GM21526 (cell line): ENCODE results near the gene GPNMB.
A peak's percentile ranks its signal among the peaks of the same experiment; 100 is the strongest.

Experiments used
- ATAC-seq: cut with Tn5 transposase; IDR thresholded peaks from one replicate; pipeline ENCODE4 v1.9.1; 2021; ENCODE audit warnings: moderate library complexity; ENCODE audit not compliant: unreplicated experiment, low FRiP score

The GPNMB gene

GRCh38 chr7:23267357-23267756 lies 20.8 kb downstream of the GPNMB start:
- no peak for ATAC-seq

- ATAC-seq: no peak
These were observed 21.6 kb downstream of the GPNMB start for GRCh38 chr7:23268167-23268566.

DNA sequence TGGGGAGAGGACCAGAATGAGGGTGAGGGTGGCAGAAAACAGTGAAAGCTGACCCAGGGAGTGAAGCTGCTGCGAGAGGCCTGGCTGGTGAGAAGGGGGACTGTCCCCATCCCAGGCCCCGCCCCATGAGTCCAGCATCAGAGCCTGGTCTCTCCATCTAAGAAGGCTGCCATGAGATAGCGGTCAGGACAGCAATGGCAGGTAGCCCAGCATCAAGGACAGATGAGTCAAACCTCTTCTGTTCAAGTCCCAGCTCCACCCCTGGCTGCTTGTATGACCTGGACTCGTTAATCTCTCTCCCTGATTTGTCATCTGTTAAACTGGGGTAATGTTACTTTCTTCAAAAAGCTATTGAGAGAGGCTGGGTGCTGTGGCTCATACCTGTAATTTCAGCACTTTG lies 22.2 kb downstream of the GPNMB start:
- no peak for ATAC-seq

- no peak for ATAC-seq
These were observed 25.7 kb downstream of the GPNMB start for GRCh38 chr7:23272275-23272674.

- peak; percentile 98 for ATAC-seq
These were observed 26.6 kb downstream of the GPNMB start for GRCh38 chr7:23273141-23273599.

- no peak for ATAC-seq
These were observed 29.3 kb downstream of the GPNMB start for GRCh38 chr7:23275912-23276311.

DNA sequence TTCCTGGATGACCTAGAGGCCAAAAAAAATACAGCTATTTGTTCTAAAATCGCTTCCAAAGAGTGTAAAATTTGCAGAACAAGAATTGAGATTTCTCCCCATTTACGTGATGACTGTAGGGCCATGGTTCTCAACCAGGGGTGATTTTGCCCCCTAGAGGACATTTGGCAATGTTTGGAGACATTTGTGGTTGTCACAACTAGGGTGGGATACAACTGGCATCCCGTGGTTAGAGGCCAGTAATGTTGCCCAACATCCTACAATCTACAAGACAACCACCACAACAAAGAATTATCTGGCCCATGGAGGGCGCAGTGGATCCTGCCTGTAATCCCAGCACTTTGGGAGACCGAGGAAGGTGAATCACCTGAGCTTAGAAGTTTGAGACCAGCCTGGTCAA lies 29.8 kb downstream of the GPNMB start:
- ATAC-seq: no peak

DNA sequence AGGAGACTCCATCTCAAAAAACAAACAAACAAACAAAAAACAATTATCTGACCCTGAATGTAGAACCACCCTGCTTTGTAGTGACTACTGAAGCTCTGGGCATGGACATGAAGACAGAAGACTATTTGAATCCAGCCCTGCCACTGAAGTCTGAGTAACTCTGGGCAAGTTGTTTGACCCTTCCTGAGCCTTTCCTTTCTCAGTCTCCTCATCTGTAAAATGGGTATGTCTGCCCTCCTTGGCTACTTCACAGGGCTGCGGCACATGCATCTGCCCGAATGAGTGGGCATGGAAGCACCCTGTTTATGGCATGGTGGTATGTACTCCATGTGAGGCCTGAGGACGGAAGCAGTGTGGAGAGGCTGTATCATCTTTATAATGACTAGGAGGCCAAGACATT lies 30.4 kb downstream of the GPNMB start:
- no peak for ATAC-seq

DNA sequence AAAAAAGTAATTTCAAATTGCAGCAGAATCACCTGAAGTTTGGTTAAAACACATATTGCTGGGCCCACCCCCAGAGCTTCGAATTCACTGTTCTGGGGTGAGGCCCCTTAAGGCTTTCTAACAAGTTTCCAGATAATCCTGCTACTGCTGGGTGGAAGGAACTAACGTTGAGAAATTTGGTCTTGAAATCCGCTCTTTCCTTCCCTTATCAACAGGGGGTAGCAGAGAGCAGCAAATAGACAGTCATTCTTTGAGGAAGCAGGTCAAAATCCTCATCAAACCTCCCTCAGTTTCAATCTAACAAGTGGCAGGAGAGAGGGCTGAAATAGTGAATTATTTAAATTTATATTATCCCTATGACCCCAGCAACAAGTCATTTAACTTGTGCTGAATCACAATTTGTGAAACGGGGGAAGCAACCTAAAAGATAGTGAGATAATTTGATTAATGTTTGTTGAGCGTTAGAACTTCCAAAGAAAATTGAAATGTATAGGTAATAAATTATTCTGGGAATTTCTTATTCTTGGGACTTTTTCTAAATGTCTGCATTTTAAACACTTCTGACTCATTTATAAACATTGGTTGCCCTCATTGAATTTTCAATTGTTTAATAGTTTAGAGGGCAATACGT lies 30.9 kb downstream of the GPNMB start:
- ATAC-seq: no peak

DNA sequence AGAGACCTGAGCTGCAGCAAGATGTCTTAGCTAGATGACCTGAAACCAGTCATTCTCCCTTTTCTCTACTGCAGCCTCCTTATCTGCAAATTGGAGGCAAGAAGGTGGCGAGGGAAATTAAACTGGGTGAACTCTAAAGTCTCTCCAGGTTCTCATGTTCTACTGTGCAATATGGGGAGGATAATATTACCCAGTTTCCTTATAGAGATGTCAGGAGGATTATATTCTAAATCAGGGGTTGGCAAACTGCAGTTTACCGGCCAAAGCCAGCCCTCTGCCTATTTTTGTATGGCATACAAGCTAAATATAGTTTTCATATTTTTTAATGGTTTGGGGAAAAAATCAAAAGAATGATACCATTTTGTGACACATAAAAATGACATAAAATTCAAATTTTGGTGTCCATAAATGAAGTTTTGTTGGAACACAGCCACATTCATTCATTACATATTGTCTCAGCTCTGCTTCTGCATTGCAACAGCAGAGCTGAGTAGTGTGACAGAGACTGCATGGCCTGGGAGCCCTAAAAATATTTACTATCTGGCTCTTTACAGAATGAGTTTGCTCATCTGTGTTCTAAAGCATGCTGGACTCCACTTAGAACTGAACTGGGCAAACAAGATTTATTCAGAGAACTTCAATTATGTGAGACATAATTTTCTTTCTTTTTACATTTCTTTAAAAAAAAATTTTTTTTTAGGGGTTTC lies 33.4 kb downstream of the GPNMB start:
- ATAC-seq: no peak

DNA sequence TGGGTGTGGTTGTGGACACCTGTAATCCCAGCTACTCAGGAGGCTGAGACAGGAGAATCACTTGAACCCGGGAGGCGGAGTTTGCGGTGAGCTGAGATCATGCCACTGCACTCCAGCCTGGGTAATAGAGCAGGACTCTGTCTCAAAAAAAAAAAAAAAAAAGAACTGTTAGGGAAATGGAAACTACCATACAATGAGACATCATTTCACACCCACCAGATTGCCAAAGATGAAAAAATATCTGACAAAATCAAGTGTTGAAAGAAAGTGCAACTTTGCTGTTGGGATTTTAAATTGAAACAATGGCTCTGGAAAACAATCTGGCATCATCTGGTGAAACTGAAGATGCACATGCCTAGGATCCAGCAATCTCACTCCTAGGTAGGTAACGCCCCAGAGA lies 36.5 kb downstream of the GPNMB start:
- no peak for ATAC-seq

DNA sequence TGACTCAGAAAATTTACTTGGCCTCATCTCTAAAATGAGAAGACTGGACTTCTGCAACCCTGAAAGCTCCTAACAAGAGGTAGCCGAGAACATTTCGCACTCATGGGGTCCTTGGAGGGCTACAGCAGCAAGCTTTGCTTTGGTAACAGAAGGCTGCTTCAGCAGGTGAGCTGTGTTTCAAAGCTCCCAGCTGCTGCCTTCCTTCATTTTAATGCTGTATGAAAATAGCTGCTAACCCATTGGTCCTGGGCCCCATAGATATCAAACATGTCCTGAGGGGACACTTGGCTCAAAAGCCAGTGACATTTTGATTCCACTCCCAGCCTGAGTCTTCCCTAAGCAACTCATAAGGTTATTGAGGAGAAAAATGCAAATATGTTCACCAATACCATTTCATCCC lies 38.3 kb downstream of the GPNMB start:
- ATAC-seq: no peak

DNA sequence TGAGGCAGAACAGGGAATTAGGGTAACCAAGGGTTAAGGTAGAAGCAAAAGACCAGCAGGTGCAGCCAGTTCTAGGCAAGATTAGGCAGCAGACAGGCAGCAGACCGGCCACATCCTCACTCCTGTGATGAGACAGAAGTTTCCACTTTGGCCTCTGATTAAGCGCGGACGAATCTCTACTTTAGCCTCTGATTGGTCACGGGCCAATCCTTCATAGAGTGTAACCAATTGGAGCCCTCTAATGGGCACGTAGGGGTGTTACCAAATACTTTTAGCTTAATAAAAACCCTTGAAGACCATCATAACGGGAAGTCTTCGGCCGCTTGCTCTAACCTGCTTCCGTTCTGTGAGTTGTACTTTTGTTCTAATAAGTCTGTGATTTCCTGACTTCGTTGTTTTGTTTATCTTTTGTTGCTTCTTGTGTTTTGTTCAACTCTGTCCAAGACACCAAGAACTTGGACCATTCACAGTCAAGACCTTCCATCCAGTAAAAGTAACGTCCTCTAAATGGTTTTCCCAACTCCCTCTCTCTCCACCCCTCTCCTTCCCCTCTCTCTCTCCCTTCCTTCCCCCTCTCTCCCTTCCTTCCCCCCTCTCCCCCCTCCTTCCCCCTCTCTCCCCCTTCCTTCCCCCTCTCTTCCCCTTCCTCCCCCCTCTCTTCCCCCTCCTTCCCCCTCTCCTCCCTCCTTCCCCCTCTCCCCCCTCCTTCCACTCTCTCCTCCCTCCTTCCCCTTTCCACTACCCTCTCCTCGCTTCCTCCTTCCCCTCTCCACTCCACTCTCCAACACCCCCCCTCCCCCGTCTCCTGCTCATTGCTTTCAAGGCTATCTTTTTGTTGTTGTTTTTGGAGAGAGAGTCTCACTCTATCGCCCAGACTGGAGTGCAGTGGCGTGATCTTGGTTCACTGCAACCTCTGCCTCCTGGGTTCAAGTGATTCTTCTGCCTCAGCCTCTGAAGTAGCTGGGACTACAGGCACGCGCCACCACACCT lies 39.4 kb downstream of the GPNMB start:
- no peak for ATAC-seq

DNA sequence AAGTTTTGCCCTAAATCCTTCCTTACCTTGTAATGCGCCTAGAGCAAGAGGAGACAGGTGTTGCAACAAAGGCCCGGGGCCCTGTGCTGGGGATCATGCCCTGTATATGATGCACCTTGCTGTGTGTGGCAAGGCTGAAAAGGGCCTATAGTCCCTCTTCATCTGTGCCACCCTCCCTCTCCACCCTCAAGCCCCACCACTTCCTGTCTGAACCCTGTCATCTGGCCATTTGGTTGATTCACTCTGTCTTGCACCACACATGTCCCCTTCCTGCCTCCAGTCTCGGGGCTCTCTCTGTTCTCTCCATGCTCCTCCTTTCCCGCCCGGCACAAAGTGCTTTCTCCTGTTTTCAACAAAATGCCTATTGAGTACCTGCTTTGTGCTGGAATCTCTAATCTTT lies 41.0 kb downstream of the GPNMB start:
- ATAC-seq: no peak

DNA sequence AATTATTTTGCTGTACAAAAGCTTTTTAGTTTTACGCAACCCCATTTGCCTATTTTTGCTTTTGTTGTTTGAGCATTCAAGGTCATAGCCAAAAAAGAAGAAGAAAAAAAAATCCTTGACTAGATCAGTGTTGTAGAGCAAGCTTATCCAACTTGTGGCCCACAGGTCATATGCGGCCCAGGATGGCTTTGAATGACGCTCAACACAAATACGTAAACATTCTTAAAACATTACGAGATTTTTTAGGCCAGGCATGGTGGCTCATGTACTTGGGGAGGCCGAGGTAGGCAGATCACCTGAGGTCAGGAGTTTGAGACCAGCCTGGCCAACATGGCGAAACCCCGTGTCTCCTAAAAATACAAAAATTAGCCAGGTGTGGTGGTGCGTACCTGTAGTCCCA lies 44.4 kb downstream of the GPNMB start:
- ATAC-seq: no peak

DNA sequence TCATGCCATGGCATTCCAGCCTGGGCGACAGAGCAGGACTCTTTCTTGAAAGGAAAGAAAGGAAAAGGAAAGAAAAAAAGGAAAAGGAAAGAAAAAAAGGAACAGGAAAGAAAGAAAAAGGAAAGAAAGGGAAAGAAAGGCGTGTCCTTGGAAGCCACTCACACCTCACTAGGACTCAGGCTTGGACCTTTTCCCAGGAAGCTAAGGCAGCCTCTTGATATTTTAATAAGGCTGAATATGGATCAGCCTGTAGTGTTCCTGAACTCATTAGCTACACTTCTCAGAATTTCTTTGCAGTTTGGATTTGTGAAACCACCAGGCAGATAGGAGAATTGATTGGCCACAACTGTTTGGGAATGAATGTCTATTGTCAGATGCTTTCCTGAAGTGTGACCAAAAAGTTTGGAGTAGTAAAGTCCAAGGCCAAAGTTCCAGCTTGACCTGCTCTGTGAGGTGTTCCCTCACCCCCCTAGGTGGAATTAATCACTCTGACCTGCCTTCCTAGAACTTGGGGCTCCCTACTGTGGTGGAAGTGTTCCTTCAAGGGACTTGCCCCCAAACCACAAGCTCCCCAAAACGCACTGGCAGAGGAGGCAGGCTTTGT lies 45.5 kb downstream of the GPNMB start:
- no peak for ATAC-seq

DNA sequence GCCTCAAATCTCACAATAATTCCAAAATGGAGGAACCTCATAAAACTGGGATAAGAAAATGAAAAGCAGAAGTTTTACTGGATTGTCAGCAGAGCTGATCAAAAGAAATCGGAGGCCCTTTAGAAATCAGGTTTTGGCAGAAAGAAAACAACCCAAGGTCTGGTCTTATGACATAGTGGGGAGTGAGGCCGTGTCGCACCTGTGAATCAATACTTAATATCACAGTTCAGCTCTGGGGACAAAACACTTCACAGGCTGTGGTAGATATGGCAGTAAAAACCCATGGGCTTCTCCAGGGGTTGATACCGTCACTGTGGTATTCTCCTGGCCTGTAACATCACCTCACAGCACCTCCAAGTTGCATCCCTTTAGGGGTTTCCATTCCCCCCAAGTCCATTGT lies 46.0 kb downstream of the GPNMB start:
- ATAC-seq: no peak

- no peak for ATAC-seq
These were observed 47.0 kb downstream of the GPNMB start for GRCh38 chr7:23293500-23294073.

GRCh38 chr7:23294549-23295400 lies 48.2 kb downstream of the GPNMB start:
- no peak for ATAC-seq

DNA sequence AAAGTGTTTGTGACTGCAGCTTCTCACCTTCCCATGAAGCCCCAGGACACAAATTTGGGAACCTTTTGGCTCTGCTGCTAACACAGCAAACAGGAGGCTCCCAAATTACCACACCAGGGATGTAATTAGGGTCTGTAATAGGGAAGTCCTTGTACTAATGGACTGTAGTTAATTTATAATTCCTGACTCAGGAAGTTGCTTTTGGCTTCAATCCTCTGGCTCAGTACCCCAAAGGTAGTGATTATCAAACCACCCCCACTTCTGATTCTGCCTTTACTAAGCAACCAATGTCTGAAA lies 48.8 kb downstream of the GPNMB start:
- ATAC-seq: no peak
